Activated CD4-positive, alpha-beta T cell treated with anti-CD3 and anti-CD28 coated beads, Interleukin-2, amount 50 U/mL, for 24 hours (primary cell): ENCODE data around the gene SBSN.
"Not testable (repeated sequence)": the region's sequence is repeated elsewhere in the genome, so short reads cannot be mapped to it uniquely, and the experiment has no call there.

Experiments used
- DNase-seq, 2 donors: peaks; one replicate each; pipeline ENCODE4 v3.0.0-alpha.2; 2020; ENCODE audit warnings: low read depth in 1 of 2, low spot score in 1 of 2

SBSN gene

DNA sequence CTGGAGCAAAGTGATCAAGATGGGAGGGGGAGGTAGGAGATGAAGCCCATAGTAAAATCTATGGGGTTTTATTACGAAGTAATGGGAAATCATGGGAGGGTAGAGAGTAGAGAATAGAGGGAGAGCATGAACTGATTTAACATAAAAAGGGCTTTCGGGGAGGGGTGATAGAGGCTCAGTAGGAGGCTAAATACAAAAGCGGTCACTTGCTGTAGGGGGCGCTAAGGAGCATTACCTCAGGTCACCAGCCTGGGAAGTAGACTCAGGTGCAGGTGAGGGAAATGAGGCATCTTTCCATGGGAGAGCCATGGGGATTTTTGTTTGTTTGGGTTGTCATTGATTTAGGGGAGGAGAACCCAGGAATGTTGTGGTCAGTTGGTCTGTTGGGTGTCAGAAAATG is 52.0 kb downstream of the SBSN start:
- no peak for DNase-seq

DNA sequence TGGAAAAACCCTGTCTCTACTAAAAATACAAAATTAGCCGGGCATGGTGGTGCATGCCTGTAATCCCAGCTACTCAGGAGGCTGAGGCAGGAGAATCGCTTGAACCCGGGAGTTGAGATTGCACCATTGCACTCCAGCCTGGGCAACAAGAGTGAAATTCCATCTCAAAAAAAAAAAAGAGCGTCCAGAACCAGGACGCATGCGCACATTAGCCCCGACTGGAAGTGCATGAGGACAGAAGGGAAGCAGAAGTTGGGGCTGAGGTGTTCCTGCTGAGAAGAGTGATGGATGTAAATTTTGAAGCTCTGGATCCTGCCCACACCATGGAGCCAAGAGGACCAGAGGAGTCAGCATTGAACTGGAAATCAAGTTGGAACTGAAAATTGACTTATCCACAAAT is 53.5 kb downstream of the SBSN start:
- not testable (repeated sequence) for DNase-seq

DNA sequence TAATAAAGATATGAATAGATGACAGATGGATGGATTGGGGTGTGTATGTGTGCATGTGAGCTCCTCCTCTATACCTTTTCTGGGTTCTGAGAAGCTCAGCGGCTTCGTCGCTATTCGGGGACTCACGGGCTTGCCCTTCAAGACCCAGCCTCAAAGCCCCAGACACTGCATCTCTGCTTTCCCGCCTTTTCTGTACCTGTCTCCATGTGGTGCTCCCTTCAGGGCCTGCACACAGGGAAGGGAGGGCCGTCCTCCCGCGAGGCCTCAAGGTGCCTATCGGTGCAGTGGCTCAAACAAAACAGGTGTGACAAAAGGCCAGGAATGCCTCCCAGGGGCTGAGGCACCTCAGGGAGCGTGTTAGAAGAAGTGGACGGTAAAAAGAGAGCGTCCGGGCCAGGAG is 54.0 kb downstream of the SBSN start:
- DNase-seq, result no peak
